HEK293 (cell line): ENCODE measurements around the gene PLS3.

Source experiments
- CTCF ChIA-PET: fragments of 350-600 bp; formaldehyde crosslinking; extraction: SDS; loops from one replicate; lab custom pipeline; 2021; ENCODE audit warnings: antibody characterized with exemption; lab: Yijun Ruan, JAX
- POLR2A ChIA-PET: fragments of 300-600 bp; formaldehyde crosslinking; extraction: SDS; loops from one replicate; lab custom pipeline; 2020; ENCODE audit warnings: antibody characterized with exemption, inconsistent platforms; lab: Yijun Ruan, JAX
- H3K27ac ChIP-seq: fragments of 200-500 bp; sonication (Bioruptor generic); 2 replicates; pipeline ENCODE4 v1.5.1; 2014; ENCODE audit warnings: low read depth, low read length, control low read depth, inconsistent platforms; ENCODE audit errors: extremely low read depth
- H3K36me3 ChIP-seq, 2 experiments: fragments of 200-500 bp in 1 of 2; sonication (Bioruptor generic) in 1 of 2; 1 replicate in 1 of 2; 2 replicates in 1 of 2; pipeline ENCODE4 v1.5.1; 2014 to 2017; ENCODE audit warnings: inconsistent platforms in 2 of 2, low read length in 2 of 2; ENCODE audit not compliant: control insufficient read depth in 2 of 2, insufficient read depth in 1 of 2
- H3K4me1 ChIP-seq: fragments of 200-500 bp; sonication (Bioruptor generic); 2 replicates; pipeline ENCODE4 v1.5.1; 2014; ENCODE audit warnings: mild to moderate bottlenecking, low read length, inconsistent platforms; ENCODE audit not compliant: control insufficient read depth, insufficient read depth
- H3K4me3 ChIP-seq: 2 replicates; pipeline ENCODE4 v1.5.1; 2011; ENCODE audit warnings: low read depth, mild to moderate bottlenecking, control low read depth, low read length, moderate library complexity
- H3K9me3 ChIP-seq: fragments of 200-500 bp; sonication (Bioruptor generic); 2 replicates; pipeline ENCODE4 v1.5.1; 2014; ENCODE audit warnings: low read depth, low read length, inconsistent platforms; ENCODE audit not compliant: control insufficient read depth, insufficient read depth
- GLI4 ChIP-seq: fragments of 450-650 bp; formaldehyde crosslinking; IDR thresholded peaks from 2 replicates; pipeline ENCODE4 v1.5.1; 2016; ENCODE audit warnings: missing biosample characterization, missing genetic modification characterization
- HOXD13 ChIP-seq: sonication (generic); formaldehyde crosslinking; IDR thresholded peaks from 2 replicates; pipeline ENCODE4 v1.8.0; 2022; ENCODE audit warnings: missing genetic modification reagents, borderline replicate concordance
- KLF9 ChIP-seq: fragments of 450-650 bp; formaldehyde crosslinking; IDR thresholded peaks from 2 replicates; pipeline ENCODE4 v1.5.1; 2016; ENCODE audit warnings: missing biosample characterization, missing genetic modification characterization, low read depth
- PRDM10 ChIP-seq: fragments of 450-650 bp; formaldehyde crosslinking; IDR thresholded peaks from 2 replicates; pipeline ENCODE4 v1.5.1; 2016; ENCODE audit warnings: missing biosample characterization, missing genetic modification characterization
- SCRT1 ChIP-seq: fragments of 450-650 bp; formaldehyde crosslinking; IDR thresholded peaks from 2 replicates; pipeline ENCODE4 v1.5.1; 2016; ENCODE audit warnings: missing biosample characterization, missing genetic modification characterization, borderline replicate concordance
- SCRT2 ChIP-seq: fragments of 450-650 bp; formaldehyde crosslinking; IDR thresholded peaks from 2 replicates; pipeline ENCODE4 v1.5.1; 2016; ENCODE audit warnings: missing biosample characterization, missing genetic modification characterization
- SP3 ChIP-seq: fragments of 450-650 bp; formaldehyde crosslinking; IDR thresholded peaks from 2 replicates; pipeline ENCODE4 v1.5.1; 2016; ENCODE audit warnings: missing biosample characterization, missing genetic modification characterization
- TSHZ1 ChIP-seq: fragments of 450-650 bp; formaldehyde crosslinking; IDR thresholded peaks from 2 replicates; pipeline ENCODE4 v1.5.1; 2016; ENCODE audit warnings: missing biosample characterization, missing genetic modification characterization, borderline replicate concordance
- ZBTB20 ChIP-seq: fragments of 450-650 bp; formaldehyde crosslinking; IDR thresholded peaks from 2 replicates; pipeline ENCODE4 v1.5.1; 2016; ENCODE audit warnings: missing biosample characterization, missing genetic modification characterization
- ZBTB44 ChIP-seq: fragments of 450-650 bp; IDR thresholded peaks from 2 replicates; pipeline ENCODE4 v1.5.1; 2018; ENCODE audit warnings: missing biosample characterization, mild to moderate bottlenecking, missing genetic modification characterization
- ZFP69B ChIP-seq: fragments of 450-650 bp; formaldehyde crosslinking; IDR thresholded peaks from 2 replicates; pipeline ENCODE4 v1.5.1; 2016; ENCODE audit warnings: missing biosample characterization, missing genetic modification characterization
- ZNF16 ChIP-seq: fragments of 450-650 bp; formaldehyde crosslinking; IDR thresholded peaks from 2 replicates; pipeline ENCODE4 v1.5.1; 2016; ENCODE audit warnings: low read depth, missing biosample characterization, missing genetic modification characterization
- ZNF175 ChIP-seq: fragments of 450-650 bp; formaldehyde crosslinking; IDR thresholded peaks from 2 replicates; pipeline ENCODE4 v1.5.1; 2016; ENCODE audit warnings: missing biosample characterization, missing genetic modification characterization
- ZNF24 ChIP-seq: fragments of 450-650 bp; formaldehyde crosslinking; IDR thresholded peaks from 2 replicates; pipeline ENCODE4 v1.5.1; 2016; ENCODE audit warnings: missing biosample characterization, missing genetic modification characterization
- ZNF350 ChIP-seq: fragments of 450-650 bp; formaldehyde crosslinking; IDR thresholded peaks from 2 replicates; pipeline ENCODE4 v1.5.0; 2017; ENCODE audit warnings: missing biosample characterization, mild to moderate bottlenecking, missing genetic modification characterization
- ZNF514 ChIP-seq: fragments of 450-650 bp; formaldehyde crosslinking; IDR thresholded peaks from 2 replicates; pipeline ENCODE4 v1.5.1; 2016; ENCODE audit warnings: missing biosample characterization, missing genetic modification characterization
- ZNF558 ChIP-seq: fragments of 450-650 bp; formaldehyde crosslinking; IDR thresholded peaks from 2 replicates; pipeline ENCODE4 v1.5.1; 2016; ENCODE audit warnings: missing biosample characterization, missing genetic modification characterization
- ZNF623 ChIP-seq: fragments of 450-650 bp; formaldehyde crosslinking; IDR thresholded peaks from 2 replicates; pipeline ENCODE4 v1.5.1; 2016; ENCODE audit warnings: missing biosample characterization, missing genetic modification characterization
- ZNF76 ChIP-seq: fragments of 450-650 bp; formaldehyde crosslinking; IDR thresholded peaks from 2 replicates; pipeline ENCODE4; 2016; ENCODE audit warnings: low read depth, missing biosample characterization, missing genetic modification characterization, borderline replicate concordance
- ZNF830 ChIP-seq: fragments of 450-650 bp; IDR thresholded peaks from 2 replicates; pipeline ENCODE4 v1.5.0; 2018; ENCODE audit warnings: missing biosample characterization, missing genetic modification characterization, low read depth, mild to moderate bottlenecking, moderate library complexity
- ZNF837 ChIP-seq: fragments of 450-650 bp; formaldehyde crosslinking; IDR thresholded peaks from 2 replicates; pipeline ENCODE4 v1.5.1; 2016; ENCODE audit warnings: missing biosample characterization, missing genetic modification characterization
- TF ChIP-seq, protein P1 (sequence below): fragments of 450-650 bp; formaldehyde crosslinking; IDR thresholded peaks from 2 replicates; pipeline ENCODE4 v1.5.1; 2016; ENCODE audit warnings: missing biosample characterization, missing genetic modification characterization
- TF ChIP-seq, protein P2 (sequence below): fragments of 450-650 bp; formaldehyde crosslinking; IDR thresholded peaks from 2 replicates; pipeline ENCODE4 v1.5.1; 2016; ENCODE audit warnings: missing biosample characterization, missing genetic modification characterization, low read depth
- TF ChIP-seq, protein P3 (sequence below): fragments of 450-650 bp; formaldehyde crosslinking; IDR thresholded peaks from 2 replicates; pipeline ENCODE4 v1.5.1; 2016; ENCODE audit warnings: missing biosample characterization, missing genetic modification characterization, borderline replicate concordance

Gene PLS3

GRCh38 chrX:115696039-115696438 lies 135.1 kb downstream of the PLS3 start:
- no peaks in the 10 kb centered on the region for H3K36me3 ChIP-seq
- ChIA-PET CTCF (no interaction called here), POLR2A (no interaction called here)
- no peaks in the 10 kb centered on the region for H3K9me3 ChIP-seq
- no peak for TF ChIP-seq ZNF175 (tag by site-specific recombination)
- no peak for TF ChIP-seq SP3
- TF ChIP-seq, protein P1, sequence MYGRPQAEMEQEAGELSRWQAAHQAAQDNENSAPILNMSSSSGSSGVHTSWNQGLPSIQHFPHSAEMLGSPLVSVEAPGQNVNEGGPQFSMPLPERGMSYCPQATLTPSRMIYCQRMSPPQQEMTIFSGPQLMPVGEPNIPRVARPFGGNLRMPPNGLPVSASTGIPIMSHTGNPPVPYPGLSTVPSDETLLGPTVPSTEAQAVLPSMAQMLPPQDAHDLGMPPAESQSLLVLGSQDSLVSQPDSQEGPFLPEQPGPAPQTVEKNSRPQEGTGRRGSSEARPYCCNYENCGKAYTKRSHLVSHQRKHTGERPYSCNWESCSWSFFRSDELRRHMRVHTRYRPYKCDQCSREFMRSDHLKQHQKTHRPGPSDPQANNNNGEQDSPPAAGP (tag by site-specific recombination): no peak
- no peak for TF ChIP-seq ZNF24
- no peak for TF ChIP-seq SCRT1 (tag by site-specific recombination)
- TF ChIP-seq SCRT2 (tag by site-specific recombination): no peak
- TF ChIP-seq ZFP69B (tag by site-specific recombination): no peak
- no peak for TF ChIP-seq ZNF350 (tag by site-specific recombination)
- TF ChIP-seq HOXD13 (CRISPR knock-in tag): no peak
- no peak for TF ChIP-seq ZNF830 (tag by site-specific recombination)
- no peak for TF ChIP-seq ZBTB44
- TF ChIP-seq KLF9: no peak
- no peak for TF ChIP-seq GLI4 (tag by site-specific recombination)
- TF ChIP-seq ZNF514 (tag by site-specific recombination): no peak
- TF ChIP-seq, protein P2, sequence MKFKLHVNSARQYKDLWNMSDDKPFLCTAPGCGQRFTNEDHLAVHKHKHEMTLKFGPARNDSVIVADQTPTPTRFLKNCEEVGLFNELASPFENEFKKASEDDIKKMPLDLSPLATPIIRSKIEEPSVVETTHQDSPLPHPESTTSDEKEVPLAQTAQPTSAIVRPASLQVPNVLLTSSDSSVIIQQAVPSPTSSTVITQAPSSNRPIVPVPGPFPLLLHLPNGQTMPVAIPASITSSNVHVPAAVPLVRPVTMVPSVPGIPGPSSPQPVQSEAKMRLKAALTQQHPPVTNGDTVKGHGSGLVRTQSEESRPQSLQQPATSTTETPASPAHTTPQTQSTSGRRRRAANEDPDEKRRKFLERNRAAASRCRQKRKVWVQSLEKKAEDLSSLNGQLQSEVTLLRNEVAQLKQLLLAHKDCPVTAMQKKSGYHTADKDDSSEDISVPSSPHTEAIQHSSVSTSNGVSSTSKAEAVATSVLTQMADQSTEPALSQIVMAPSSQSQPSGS (tag by site-specific recombination): no peak
- TF ChIP-seq ZNF837: no peak
- no peak for TF ChIP-seq ZNF623
- TF ChIP-seq TSHZ1 (tag by site-specific recombination): no peak
- TF ChIP-seq ZNF16 (tag by site-specific recombination): no peak
- TF ChIP-seq ZBTB20 (tag by site-specific recombination): no peak
- no peak overlapping the region for H3K4me3 ChIP-seq
- no peaks in the 10 kb centered on the region for H3K4me1 ChIP-seq
- H3K27ac ChIP-seq: no peak overlapping the region

GRCh38 chrX:115696939-115697338 lies 136.0 kb downstream of the PLS3 start:
- H3K36me3 ChIP-seq: no peaks in the 10 kb centered on the region
- H3K27ac ChIP-seq: no peak overlapping the region
- no peaks in the 10 kb centered on the region for H3K9me3 ChIP-seq
- H3K4me1 ChIP-seq: no peaks in the 10 kb centered on the region
- ChIA-PET POLR2A (no interaction called here), CTCF (no interaction called here)
- H3K4me3 ChIP-seq: no peak overlapping the region
- TF ChIP-seq PRDM10 (no peak), ZNF76 (tag by site-specific recombination) (no peak), ZNF558 (no peak)
- TF ChIP-seq, protein P3, sequence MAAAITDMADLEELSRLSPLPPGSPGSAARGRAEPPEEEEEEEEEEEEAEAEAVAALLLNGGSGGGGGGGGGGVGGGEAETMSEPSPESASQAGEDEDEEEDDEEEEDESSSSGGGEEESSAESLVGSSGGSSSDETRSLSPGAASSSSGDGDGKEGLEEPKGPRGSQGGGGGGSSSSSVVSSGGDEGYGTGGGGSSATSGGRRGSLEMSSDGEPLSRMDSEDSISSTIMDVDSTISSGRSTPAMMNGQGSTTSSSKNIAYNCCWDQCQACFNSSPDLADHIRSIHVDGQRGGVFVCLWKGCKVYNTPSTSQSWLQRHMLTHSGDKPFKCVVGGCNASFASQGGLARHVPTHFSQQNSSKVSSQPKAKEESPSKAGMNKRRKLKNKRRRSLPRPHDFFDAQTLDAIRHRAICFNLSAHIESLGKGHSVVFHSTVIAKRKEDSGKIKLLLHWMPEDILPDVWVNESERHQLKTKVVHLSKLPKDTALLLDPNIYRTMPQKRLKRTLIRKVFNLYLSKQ (tag by site-specific recombination): no peak
